ENCODE data around the gene LYG2.
"Not testable (repeated sequence)": the region's sequence is repeated elsewhere in the genome, so short reads cannot be mapped to it uniquely, and the experiment has no call there.

DNA sequence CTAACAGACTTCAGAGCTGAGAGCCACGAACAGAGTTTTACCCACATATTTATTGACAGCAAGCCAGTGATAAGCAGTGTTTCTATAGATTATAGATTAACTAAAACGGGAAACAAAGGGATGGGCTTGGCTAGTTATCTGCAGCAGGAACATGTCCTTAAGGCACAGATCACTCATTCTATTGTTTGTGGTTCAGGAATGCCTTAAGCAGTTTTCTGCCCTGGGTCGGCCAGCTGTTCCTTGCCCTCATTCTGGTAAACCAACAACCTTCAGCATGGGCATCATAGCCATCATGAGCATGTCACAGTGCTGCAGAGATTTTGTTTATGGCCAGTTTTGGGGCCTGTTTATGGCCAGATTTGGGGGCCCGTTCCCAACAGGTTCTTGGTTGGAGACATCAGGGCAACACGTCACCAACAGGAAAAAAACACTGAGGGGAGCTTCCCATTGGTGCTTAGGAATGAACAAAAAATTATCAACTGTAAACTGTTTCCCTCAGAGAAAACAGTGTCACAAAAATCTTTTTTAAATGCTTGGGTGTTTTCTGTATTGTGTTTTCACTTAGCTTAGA is 22.8 kb upstream of the LYG2 start:
- TF ChIP-seq POLR2A, EP300, POLR2AphosphoS5 (IDR thresholded peaks at IDR 0.05): not testable (repeated sequence)
- TF ChIP-seq, protein P1, sequence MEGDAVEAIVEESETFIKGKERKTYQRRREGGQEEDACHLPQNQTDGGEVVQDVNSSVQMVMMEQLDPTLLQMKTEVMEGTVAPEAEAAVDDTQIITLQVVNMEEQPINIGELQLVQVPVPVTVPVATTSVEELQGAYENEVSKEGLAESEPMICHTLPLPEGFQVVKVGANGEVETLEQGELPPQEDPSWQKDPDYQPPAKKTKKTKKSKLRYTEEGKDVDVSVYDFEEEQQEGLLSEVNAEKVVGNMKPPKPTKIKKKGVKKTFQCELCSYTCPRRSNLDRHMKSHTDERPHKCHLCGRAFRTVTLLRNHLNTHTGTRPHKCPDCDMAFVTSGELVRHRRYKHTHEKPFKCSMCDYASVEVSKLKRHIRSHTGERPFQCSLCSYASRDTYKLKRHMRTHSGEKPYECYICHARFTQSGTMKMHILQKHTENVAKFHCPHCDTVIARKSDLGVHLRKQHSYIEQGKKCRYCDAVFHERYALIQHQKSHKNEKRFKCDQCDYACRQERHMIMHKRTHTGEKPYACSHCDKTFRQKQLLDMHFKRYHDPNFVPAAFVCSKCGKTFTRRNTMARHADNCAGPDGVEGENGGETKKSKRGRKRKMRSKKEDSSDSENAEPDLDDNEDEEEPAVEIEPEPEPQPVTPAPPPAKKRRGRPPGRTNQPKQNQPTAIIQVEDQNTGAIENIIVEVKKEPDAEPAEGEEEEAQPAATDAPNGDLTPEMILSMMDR (IDR thresholded peaks at IDR 0.05): not testable (repeated sequence)

All from sigmoid colon (tissue), 4 donors.